Keratinocyte (primary cell): Measurements from ENCODE around the gene PAPPA2. TPM values are rescaled to one million over a fixed set of nuclear protein-coding genes. Genes with fewer than 3 reads are reported as not detected.

Source experiments
- DNase-seq: peaks from one replicate; pipeline ENCODE4 v3.0.0-alpha.2; 2011; ENCODE audit warnings: low read depth, missing footprints, low spot score
- FAIRE-seq: peaks from 2 replicates; lab custom pipeline; 2011; peaks lifted over from hg19 to GRCh38; lab: Jason Lieb, UNC
- H2AFZ ChIP-seq: 2 replicates; pipeline ENCODE4 v1.6.0; 2012; ENCODE audit warnings: low read length, control low read depth, inconsistent platforms; ENCODE audit not compliant: control insufficient read depth
- H3K27ac ChIP-seq: 2 replicates; pipeline ENCODE4 v1.5.1; 2011; ENCODE audit warnings: low read length; ENCODE audit not compliant: control insufficient read depth, insufficient read depth
- H3K27me3 ChIP-seq: 3 replicates; pipeline ENCODE4 v1.6.0; 2011; ENCODE audit warnings: low read length; ENCODE audit not compliant: control insufficient read depth, insufficient read depth; ENCODE audit errors: extremely low read depth
- H3K36me3 ChIP-seq, 2 experiments: 2 replicates in 1 of 2; 3 replicates in 1 of 2; pipeline ENCODE4 v1.5.1; 2011; ENCODE audit warnings: low read length in 2 of 2, mild to moderate bottlenecking in 1 of 2; ENCODE audit not compliant: control insufficient read depth in 2 of 2, insufficient read depth in 2 of 2; ENCODE audit errors: extremely low read depth in 1 of 2
- H3K4me1 ChIP-seq: 3 replicates; pipeline ENCODE4 v1.5.1; 2011; ENCODE audit warnings: low read length; ENCODE audit not compliant: control insufficient read depth, insufficient read depth; ENCODE audit errors: extremely low read depth
- H3K4me2 ChIP-seq: 3 replicates; pipeline ENCODE4 v1.6.0; 2011; ENCODE audit warnings: low read depth, low read length; ENCODE audit not compliant: control insufficient read depth, insufficient read depth; ENCODE audit errors: extremely low read depth
- H3K4me3 ChIP-seq, 3 experiments: fragments of 200-600 bp in 1 of 3; sonication (generic) in 1 of 3; 2 replicates in 2 of 3; 3 replicates in 1 of 3; pipeline ENCODE4 v1.5.1; 2011 to 2016; ENCODE audit warnings: low read length in 3 of 3, mild to moderate bottlenecking in 3 of 3, control low read depth in 2 of 3, inconsistent platforms in 1 of 3, low read depth in 1 of 3, mixed read lengths in 1 of 3, mixed run types in 1 of 3, moderate library complexity in 1 of 3; ENCODE audit not compliant: control insufficient read depth in 2 of 3, insufficient read depth in 2 of 3; ENCODE audit errors: extremely low read depth in 1 of 3
- H3K79me2 ChIP-seq: 2 replicates; pipeline ENCODE4 v1.6.0; 2012; ENCODE audit warnings: low read length; ENCODE audit not compliant: control insufficient read depth, insufficient read depth
- H3K9ac ChIP-seq: 3 replicates; pipeline ENCODE4 v1.6.0; 2011; ENCODE audit warnings: low read length; ENCODE audit not compliant: control insufficient read depth, insufficient read depth; ENCODE audit errors: extremely low read depth
- H3K9me1 ChIP-seq: 3 replicates; pipeline ENCODE4 v1.6.0; 2011; ENCODE audit warnings: low read length; ENCODE audit not compliant: control insufficient read depth, insufficient read depth; ENCODE audit errors: extremely low read depth
- H3K9me3 ChIP-seq: 2 replicates; pipeline ENCODE4 v1.5.1; 2012; ENCODE audit warnings: low read depth, low read length; ENCODE audit not compliant: control insufficient read depth
- H4K20me1 ChIP-seq: 3 replicates; pipeline ENCODE4 v1.6.0; 2011; ENCODE audit warnings: low read length; ENCODE audit not compliant: control insufficient read depth, insufficient read depth; ENCODE audit errors: extremely low read depth
- EZH2 ChIP-seq: IDR thresholded peaks from one replicate; pipeline ENCODE4 v1.6.1; 2012; ENCODE audit warnings: inconsistent platforms, mild to moderate bottlenecking, low read length, moderate library complexity
- dilution Hi-C: fragments of 300-500 bp; cut with MboI; formaldehyde crosslinking; loops from one replicate; pipeline ENCODE4 v1.7.0; 2020; ENCODE audit warnings: low sequenced_read_pairs; ENCODE audit not compliant: extremely low pct_ligation_motif_present
- polyA plus RNA-seq, 5 experiments: library from polyadenylated mRNA; depleted of rRNA in 3 of 5; stranded (reverse) in 3 of 5; stranded (forward) in 1 of 5; unstranded in 1 of 5; fragments of >200 nt; gene quantifications; 1 replicate in 1 of 5; 2 replicates in 3 of 5; 3 replicates in 1 of 5; pipeline versions ENCODE4 v1.2.1 to v1.2.3, GENCODE V29; 2011 to 2012; ENCODE audit warnings: missing spikeins in 2 of 5, low read depth in 1 of 5, low replicate concordance in 1 of 5
- TF ChIP-seq, protein P1 (sequence below), 3 experiments: IDR thresholded peaks in 1 of 3; conservative IDR thresholded peaks in 1 of 3; optimal IDR thresholded peaks in 1 of 3; 2 replicates in 2 of 3; 3 replicates in 1 of 3; pipeline versions ENCODE3 to v1.5.1; 2011; ENCODE audit warnings: low read length in 3 of 3, mild to moderate bottlenecking in 3 of 3, moderate library complexity in 2 of 3, control low read depth in 1 of 3, inconsistent platforms in 1 of 3; ENCODE audit not compliant: insufficient read depth in 2 of 3; ENCODE audit errors: extremely low read depth in 1 of 3

The PAPPA2 gene
- polyA plus RNA-seq, 1 donor (not counting 4 experiments of a cell fraction or from before 2014, with no cell fraction given) = 0.07 TPM

DNA sequence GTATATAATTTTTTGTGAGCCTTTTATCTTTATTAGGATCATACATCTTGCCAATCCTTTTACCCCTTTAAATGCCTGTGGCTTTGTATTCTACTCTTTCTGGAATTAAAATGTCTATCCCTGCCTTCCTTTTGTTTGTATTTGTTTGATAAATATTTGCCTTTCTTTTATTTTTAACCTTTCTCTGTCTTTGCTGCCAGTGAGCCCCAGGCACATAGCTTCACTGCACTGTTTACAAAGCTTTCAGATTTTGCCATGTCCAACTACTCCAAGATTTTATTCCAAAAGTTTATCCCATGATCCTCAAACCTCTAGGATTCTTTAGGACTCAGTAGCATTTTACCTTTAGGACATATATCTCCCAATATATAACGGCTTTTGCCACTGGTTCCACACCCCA lies 281.2 kb downstream of the PAPPA2 start:
- no peaks in the 10 kb centered on the region for H4K20me1 ChIP-seq
- no peak overlapping the region for H3K9ac ChIP-seq
- no peak overlapping the region for H3K27ac ChIP-seq
- TF ChIP-seq, protein P1, sequence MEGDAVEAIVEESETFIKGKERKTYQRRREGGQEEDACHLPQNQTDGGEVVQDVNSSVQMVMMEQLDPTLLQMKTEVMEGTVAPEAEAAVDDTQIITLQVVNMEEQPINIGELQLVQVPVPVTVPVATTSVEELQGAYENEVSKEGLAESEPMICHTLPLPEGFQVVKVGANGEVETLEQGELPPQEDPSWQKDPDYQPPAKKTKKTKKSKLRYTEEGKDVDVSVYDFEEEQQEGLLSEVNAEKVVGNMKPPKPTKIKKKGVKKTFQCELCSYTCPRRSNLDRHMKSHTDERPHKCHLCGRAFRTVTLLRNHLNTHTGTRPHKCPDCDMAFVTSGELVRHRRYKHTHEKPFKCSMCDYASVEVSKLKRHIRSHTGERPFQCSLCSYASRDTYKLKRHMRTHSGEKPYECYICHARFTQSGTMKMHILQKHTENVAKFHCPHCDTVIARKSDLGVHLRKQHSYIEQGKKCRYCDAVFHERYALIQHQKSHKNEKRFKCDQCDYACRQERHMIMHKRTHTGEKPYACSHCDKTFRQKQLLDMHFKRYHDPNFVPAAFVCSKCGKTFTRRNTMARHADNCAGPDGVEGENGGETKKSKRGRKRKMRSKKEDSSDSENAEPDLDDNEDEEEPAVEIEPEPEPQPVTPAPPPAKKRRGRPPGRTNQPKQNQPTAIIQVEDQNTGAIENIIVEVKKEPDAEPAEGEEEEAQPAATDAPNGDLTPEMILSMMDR (optimal IDR thresholded peaks at IDR 0.05 in 1 of 3, IDR thresholded peaks at IDR 0.05 in 1 of 3, conservative IDR thresholded peaks at IDR 0.05 in 1 of 3; ENCODE audit: extremely low read depth in 1 of 3, insufficient read depth in 2 of 3, low read length in 3 of 3) = no peak
- TF ChIP-seq EZH2 = no peak
- H3K4me1 ChIP-seq = no peaks in the 10 kb centered on the region
- H2AFZ ChIP-seq = no peak overlapping the region
- H3K9me3 ChIP-seq = no peaks in the 10 kb centered on the region
- H3K4me3 ChIP-seq = no peak overlapping the region
- no peaks in the 10 kb centered on the region for H3K9me1 ChIP-seq
- dilution Hi-C loops = no loop called here
- FAIRE-seq (no peak), DNase-seq (no peak)
- H3K79me2 ChIP-seq = no peaks in the 10 kb centered on the region
- peaks cover 4% of the 10 kb centered on the region for H3K27me3 ChIP-seq
- no peaks in the 10 kb centered on the region for H3K36me3 ChIP-seq
- no peak overlapping the region for H3K4me2 ChIP-seq

DNA sequence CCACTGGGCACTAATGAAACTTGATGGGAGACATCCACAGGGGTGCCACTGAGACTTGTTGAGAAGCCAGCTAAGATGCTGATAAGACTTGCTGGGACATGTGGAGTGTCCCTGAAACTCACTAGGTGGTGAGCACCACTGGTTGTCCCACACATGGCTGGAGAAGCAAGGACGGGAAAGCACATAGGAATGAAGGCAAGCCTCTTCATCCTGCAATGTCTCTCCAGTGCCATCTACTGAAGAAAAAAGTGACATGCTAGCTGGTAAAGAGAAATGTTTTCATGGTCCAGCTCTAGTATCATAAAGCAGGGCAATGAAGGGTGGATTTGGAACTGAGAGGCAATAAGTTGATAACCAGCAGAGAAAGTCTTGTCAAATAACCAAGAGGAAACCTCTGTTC lies 283.0 kb downstream of the PAPPA2 start:
- H2AFZ ChIP-seq = no peak overlapping the region
- H3K4me1 ChIP-seq = no peaks in the 10 kb centered on the region
- no peak overlapping the region for H3K4me3 ChIP-seq
- H3K36me3 ChIP-seq = no peaks in the 10 kb centered on the region
- peaks cover 4% of the 10 kb centered on the region for H3K27me3 ChIP-seq
- DNase-seq = no peak
- H3K27ac ChIP-seq = no peak overlapping the region
- H3K9me3 ChIP-seq = no peaks in the 10 kb centered on the region
- H3K9me1 ChIP-seq = no peaks in the 10 kb centered on the region
- H3K79me2 ChIP-seq = no peaks in the 10 kb centered on the region
- no peak for FAIRE-seq
- H4K20me1 ChIP-seq = no peaks in the 10 kb centered on the region
- no peak for TF ChIP-seq EZH2
- TF ChIP-seq, protein P1 (optimal IDR thresholded peaks at IDR 0.05 in 1 of 3, IDR thresholded peaks at IDR 0.05 in 1 of 3, conservative IDR thresholded peaks at IDR 0.05 in 1 of 3; ENCODE audit: extremely low read depth in 1 of 3, insufficient read depth in 2 of 3, low read length in 3 of 3) = peak; percentile 24 to 47 (median 45)
- dilution Hi-C loops = no loop called here
- H3K4me2 ChIP-seq = no peak overlapping the region
- H3K9ac ChIP-seq = no peak overlapping the region
